Islet precursor cell (in vitro differentiated cells): Measurements from ENCODE around the gene WIPI1.
"Not testable (repeated sequence)": the region's sequence is repeated elsewhere in the genome, so short reads cannot be mapped to it uniquely, and the experiment has no call there.

ENCODE experiments used
- DNase-seq: peaks from one replicate; pipeline ENCODE4 v3.0.0-alpha.2; 2018

The WIPI1 gene

GRCh38 chr17:68403837-68404236, 53.5 kb downstream of the WIPI1 start:
- DNase-seq, result not testable (repeated sequence)

DNA sequence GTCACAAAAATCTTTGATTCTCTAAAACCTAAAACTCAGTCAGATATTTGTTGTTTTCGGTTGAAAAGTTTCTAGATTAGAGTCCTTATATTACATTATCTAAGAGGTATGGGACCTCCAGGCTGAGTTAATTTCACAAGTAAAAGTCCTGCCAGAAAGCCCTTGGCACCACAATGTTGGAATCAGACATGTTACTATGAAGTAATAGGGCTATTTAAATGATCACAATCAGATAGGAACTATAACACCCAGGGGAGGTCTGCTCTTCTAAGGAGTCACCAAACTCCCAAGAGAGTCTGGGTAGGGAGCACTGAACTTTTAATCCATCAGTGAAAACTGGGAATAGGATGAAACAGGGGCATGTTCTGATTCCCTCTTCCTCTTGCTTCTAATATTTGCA, 54.2 kb downstream of the WIPI1 start:
- DNase-seq, result no peak

DNA sequence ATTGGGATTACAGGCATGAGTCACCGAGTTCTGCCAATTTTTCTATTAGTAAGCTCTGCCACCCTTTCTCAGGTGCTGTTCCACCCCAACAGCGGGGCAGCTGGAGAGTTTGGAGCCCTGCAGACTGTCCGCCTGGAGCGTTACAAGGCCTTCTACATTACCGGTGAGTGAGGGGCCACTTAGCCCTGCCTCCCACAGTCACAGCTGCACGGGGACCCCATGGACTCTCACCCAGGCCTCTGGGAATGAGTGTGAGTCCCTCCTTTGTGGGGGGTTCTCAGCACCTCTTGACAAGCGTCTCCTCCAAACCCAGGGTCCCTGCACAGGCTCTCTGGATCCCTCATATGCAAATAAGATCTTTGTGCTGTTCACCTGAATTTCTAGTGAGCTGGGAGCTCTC, 56.0 kb downstream of the WIPI1 start:
- no peak for DNase-seq

- DNase-seq, result no peak
These were observed 56.9 kb downstream of the WIPI1 start for GRCh38 chr17:68400404-68400735.

GRCh38 chr17:68399638-68400403, 57.5 kb downstream of the WIPI1 start:
- peak; percentile 66 for DNase-seq

DNA sequence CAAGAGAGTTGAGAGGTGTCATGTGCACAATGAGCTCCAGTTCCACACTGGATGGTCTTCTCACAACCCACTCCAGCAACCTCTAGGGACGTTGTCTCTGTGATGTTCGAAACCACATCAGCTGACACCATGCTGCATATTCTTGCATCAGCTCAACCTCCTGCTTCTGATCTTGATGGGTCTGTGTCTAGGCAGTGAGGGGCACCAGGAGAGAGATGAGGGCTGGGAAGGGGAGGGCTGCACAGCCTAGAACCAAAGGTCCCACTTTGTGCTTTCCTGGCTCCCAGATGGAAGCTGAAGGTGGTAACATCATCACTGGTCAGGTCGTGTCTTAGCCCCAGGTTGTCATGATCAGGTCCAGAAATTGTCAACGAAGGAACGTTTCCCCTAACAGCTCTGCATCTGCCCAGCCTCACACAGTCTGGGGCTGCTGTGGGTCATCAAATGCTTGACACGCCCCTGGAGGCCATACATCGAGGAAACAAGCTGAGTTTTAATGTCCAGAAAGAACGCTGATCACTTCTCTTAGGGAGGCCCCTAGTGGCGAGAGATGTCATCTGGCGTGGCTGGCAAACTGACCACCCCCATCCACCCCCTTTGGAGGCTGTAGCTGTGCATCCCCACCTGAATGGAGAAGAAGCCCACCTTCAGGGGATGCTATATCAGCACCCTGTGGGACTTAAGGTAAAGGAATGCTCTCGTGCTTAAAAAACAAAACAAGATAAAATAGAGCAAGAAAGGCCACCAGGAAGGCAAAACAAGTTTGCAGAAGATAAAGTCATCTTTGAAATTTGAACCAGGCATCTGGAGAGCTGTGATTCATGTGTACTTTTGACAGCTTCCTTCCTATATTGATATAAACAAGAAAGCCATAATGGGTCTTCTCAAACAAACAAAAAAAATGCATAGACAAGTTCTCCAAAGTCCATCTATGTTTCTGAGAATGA, 58.3 kb downstream of the WIPI1 start:
- DNase-seq, result peak; percentile 93

GRCh38 chr17:68397108-68397536, 60.2 kb downstream of the WIPI1 start:
- DNase-seq, result no peak

DNA sequence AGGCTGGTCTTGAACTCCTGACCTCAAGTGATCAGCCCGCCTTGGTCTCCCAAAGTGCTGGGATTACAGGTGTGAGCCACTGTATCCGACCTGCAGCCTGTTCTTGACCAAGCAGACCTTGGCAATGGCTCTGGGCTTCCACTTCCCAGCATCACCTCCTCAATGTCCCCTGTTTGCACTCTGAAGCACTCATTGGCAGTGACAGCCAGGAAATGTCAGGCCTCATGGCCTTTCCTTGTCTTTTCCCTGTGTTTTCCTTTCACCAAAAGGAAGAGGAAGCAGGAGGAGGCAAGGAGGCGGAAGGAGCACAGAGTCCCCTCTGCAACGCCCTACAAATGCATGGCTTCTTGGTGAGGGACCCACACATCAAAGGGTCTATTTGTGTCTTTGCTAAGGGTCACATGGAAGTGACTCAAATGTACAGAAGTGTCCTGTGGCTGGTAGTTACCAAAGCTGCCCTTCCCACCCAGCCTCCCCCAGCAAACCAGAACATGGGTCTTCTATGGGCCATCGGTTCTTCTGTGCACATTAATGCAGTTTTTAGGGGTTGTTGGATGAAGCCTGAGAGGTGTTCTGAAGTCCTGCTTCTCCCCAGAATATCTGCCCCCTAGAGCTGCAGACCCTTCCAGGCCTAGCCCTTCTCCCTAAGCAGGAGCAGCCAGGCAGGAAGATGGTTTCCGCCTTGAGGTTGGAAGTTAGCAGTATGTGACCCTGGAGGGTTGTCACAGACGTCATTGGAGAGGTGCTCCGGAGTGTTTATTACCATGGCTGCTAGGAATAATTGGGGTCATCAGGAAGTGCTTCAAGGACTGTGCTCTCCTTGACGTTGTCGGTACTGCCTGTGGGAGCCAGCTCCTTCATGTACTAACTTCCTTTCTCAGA, 60.8 kb downstream of the WIPI1 start:
- no peak for DNase-seq

DNA sequence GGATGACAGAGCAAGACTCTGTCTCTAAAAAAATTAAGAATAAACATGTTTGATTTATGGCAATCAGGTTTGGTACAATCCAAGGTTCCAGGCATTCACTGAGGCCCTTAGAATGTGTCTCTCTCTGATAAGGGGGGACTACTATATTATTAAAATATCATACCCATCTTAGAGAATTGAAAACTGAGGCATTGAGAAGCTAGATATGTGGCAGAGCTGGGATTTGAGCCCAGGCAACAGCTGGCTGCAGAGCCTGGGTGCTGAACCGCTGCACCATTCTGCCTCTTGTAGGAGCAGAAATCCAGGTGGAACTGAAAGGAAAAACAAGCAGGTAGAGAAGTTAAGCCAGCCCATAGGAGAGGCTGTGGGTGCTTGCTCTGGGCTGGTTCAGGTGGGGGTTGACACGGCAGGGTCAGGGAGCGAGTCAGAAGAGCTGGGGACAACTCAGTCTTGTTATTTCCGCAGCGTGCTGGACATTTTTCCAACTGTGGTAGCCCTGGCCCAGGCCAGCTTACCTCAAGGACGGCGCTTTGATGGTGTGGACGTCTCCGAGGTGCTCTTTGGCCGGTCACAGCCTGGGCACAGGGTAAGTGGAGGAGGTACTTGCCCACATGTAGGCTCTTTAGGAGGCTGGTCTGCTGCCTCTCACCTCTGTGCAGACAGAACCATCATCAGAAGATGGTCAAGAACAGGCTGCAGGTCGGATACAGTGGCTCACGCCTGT, 62.5 kb downstream of the WIPI1 start:
- no peak for DNase-seq

GRCh38 chr17:68391561-68392268, 65.6 kb downstream of the WIPI1 start:
- DNase-seq, result no peak

GRCh38 chr17:68390888-68391545, 66.3 kb downstream of the WIPI1 start:
- DNase-seq, result peak; percentile 51

- DNase-seq, result no peak
These were observed 68.3 kb downstream of the WIPI1 start for GRCh38 chr17:68389041-68389440.

DNA sequence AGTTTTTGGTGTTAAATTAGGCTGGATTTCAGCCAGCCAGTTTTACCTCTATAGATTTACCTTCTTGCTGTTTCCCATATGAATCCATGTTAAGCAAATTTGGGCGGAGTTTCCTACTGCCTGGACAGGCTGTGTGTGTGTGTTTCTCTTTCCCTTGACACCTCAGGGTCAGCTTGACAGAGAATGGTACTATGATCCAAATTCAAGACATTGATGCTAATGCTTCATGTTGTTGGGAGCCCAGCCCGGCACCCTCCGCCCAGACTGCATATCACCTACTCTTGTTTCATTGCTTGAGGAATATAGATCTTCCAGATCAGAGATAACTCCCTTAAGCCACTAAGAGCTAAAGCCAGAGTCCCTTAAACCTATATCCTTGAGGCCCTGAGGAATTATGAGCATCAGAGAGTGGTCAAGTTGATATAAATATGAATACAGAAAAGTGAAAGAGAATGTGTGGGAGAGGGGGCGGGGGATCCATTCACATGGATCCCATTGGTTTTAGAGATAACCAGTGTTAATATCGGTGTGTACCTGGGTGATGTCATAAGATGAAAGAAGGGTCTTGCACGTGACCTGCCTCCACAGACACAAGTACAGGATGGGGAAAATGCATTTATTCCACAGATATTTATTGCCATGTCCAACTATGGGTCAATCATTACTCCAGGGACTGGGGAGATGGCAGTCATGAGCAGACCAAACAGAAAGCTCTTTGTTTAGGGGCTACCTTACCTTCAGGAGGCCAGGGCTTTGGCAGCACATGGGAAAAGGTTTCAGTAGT, 69.7 kb downstream of the WIPI1 start:
- DNase-seq, result no peak

DNA sequence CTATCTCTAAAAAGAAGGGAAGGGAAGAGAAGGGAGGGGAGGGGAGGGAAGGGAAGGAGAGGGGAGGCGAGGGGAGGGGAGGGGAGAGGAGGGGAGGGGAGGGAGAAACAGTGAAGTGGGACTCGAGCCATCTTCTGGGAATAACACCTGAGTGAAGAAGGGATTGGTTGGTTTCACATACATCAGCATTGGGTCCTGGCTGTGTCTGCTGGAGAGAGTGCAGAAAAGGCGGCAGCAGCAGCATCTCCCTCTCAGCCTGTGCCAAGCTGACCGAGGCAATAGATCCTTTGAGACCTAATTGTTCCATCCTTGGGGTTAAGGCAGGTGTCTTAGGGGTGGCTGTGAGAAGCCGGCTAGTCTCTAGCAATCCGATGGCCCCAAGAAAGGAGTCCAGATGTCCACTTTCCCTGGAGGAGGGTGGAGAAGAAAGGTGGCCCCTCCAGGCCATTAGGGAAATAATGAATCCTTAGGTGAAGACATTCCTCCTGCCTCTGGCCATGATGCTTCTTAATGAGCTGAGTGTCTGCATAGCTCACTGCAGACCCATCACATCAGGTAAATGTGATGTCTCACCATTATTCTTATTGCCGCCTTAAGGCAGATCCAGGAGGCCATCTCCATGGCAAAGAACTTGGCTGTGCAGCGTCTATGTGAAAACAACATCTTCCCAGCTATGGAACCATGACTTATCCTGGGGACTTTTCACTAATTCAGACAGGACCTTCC, 71.6 kb downstream of the WIPI1 start:
- DNase-seq, result no peak

- no peak for DNase-seq
These were observed 72.4 kb downstream of the WIPI1 start for GRCh38 chr17:68384941-68385340.

DNA sequence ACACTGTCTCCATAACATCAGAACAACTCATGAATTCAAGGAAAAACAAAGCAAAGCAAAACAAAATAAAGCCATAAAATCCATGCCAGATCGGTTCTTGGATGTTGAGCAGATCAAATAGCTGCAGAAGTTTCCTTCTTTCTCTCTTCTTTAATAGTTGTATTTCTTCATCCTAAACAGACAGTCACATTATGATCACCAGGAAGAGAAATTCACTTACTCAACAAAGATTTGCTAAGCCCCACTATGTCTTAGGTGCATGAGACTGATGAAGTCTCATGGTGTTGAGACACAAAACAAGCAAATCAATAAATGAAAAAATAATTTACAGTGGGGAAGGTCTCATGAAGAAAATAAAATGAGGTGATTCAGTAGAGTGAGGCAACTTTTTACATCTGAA, 72.8 kb downstream of the WIPI1 start:
- DNase-seq, result no peak

GRCh38 chr17:68383443-68384321, 73.6 kb downstream of the WIPI1 start:
- peak; percentile 56 for DNase-seq

DNA sequence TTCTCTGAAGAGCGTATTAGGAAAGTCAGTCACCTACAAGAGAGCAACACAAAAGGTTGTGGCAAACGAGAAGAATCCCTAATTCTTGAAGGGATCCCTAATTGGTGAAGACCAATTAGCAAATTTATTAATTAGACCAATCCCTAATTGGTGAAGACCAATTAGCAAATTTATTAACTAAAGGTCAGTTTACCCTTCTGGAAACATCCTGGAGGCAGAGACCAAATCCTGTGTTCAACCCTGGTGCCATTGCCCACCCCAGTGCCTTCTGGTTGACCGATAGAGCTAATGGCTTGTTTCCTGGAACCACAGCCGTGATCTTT, 74.2 kb downstream of the WIPI1 start:
- no peak for DNase-seq
